ENCODE data around the gene HNRNPUL1.

HNRNPUL1 gene

DNA sequence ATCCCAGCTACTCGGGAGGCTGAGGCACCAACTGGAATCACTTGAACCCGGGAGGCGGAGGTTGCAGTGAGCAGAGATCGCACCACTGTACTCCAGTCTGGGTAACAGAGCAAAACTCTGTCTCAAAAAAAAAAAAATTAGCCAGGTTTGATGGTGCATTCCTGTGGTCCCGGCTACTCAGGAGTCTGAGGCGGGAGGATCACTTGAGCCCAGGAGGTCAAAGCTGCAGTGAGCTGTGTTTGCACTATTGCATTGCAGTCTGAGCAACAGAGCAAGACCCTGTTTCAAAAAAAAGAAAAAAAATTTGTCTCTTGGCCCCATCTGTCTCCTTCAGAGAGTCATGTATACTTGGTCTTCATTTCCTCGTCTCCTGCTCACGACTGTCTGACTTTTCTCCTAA, 47.4 kb downstream of the HNRNPUL1 start:
- Mint-ChIP-seq H3K36me3 (ENCODE audit: low read depth) (peaks cover 71% of the 10 kb centered on the region), H3K4me1 (ENCODE audit: low read depth) (peaks cover 69% of the 10 kb centered on the region), H3K27me3 (no peaks in the 10 kb centered on the region), H3K9me3 (no peaks in the 10 kb centered on the region), H3K27ac (peak overlapping the region; percentile 35), H3K4me3 (peak overlapping the region; percentile 92)
- intact Hi-C loops (cut with micrococcal nuclease): loop anchor here (5.0 kb wide), 1 partner anchor 41 kb away; the partner anchor contains the start of gene TGFB1

- intact Hi-C loops (cut with micrococcal nuclease): no loop called here
- H3K36me3 Mint-ChIP-seq (ENCODE audit: low read depth): peaks cover 91% of the 10 kb centered on the region
Measured at GRCh38 chr19:41316306-41316920, 52.2 kb downstream of the HNRNPUL1 start.

DNA sequence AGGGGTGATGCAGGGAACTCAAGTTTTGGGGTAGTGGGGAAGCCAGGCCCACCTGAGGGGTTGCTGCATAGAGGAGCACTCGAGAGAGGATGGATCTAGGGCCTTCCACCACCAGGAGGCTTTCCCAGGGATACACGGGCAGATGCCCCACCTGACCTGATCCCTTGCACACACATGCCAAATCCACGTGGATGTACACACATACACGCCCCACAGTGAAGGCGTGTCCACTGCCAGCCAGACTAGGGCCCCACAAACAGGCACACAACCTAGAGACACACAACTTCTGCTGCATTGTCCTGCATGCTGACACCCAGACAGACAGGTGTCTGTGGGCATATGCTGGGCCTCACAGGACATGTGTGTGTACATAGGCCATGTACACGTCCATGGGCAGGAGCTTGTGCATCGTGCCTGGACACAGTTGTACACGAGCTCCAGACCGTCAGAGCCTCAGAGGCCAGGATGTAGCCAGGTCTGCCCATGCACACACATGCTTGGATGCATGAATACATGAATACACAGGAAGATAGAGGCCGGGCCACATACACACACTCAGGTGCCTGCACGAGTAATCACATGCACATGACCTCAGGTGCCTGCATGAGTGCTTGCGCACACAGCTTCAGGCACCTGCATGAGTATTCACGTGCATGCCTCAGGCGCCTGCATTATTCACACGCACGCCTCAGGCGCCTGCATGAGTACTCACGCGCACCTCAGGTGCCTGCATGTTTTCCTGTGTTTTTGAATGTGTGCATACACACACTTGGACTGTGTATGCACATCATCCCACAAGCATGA, 54.7 kb downstream of the HNRNPUL1 start:
- Mint-ChIP-seq H3K4me3 (no peak overlapping the region), H3K36me3 (ENCODE audit: low read depth) (peaks cover 91% of the 10 kb centered on the region), H3K27me3 (no peaks in the 10 kb centered on the region), H3K27ac (no peak overlapping the region), H3K4me1 (ENCODE audit: low read depth) (peaks cover 49% of the 10 kb centered on the region), H3K9me3 (no peaks in the 10 kb centered on the region)
- intact Hi-C loops (cut with micrococcal nuclease): no loop called here

More at GRCh38 chr19:41316306-41316920, 52.2 kb downstream of the HNRNPUL1 start:
- Mint-ChIP-seq H3K4me3 (no peak overlapping the region), H3K9me3 (no peaks in the 10 kb centered on the region), H3K4me1 (ENCODE audit: low read depth) (peaks cover 48% of the 10 kb centered on the region), H3K27me3 (no peaks in the 10 kb centered on the region), H3K27ac (peak overlapping the region; percentile 28)

DNA sequence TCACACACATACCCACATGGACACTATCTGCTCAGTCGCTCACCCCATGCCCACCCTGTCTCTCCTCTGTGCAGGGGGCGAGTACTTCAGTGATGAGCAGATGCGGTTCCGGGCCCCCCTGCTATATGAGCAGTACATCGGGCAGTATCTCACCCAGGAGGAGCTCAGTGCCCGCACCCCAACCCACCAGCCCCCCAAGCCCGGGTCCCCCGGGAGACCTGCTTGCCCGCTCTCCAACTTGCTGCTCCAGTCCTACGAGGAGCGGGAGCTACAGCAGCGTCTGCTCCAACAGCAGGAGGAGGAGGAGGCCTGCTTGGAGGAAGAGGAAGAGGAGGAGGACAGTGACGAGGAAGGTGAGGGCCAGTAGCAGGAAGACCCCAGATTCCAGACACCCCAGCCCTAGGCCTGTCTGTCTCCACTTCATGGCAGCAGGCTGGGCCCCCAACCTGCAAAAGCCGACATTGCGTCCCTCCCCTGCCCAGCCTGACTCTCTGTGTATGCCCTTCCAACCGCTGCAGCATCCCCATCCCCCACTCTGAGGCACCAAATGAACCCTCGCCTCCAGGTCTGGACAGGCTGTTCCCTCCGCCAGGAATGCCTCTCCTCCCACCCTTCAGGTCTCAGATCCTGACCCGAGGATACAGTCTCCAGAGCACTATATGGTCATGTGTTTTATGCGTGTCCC, 55.5 kb downstream of the HNRNPUL1 start:
- Mint-ChIP-seq H3K4me3 (no peak overlapping the region), H3K9me3 (no peaks in the 10 kb centered on the region), H3K4me1 (ENCODE audit: low read depth) (peaks cover 56% of the 10 kb centered on the region), H3K27ac (no peak overlapping the region), H3K27me3 (no peaks in the 10 kb centered on the region), H3K36me3 (ENCODE audit: low read depth) (peaks cover 91% of the 10 kb centered on the region)
- intact Hi-C loops (cut with micrococcal nuclease): loop anchor here (10.0 kb wide), 1 partner anchor 115 kb away; the partner anchor contains the start of gene DMAC2

- no peak overlapping the region for H3K27ac Mint-ChIP-seq
- no peak overlapping the region for H3K4me3 Mint-ChIP-seq
- intact Hi-C loops (cut with micrococcal nuclease): loop anchor here (10.0 kb wide), 1 partner anchor 115 kb away; the partner anchor contains the start of gene DMAC2
- H3K4me1 Mint-ChIP-seq (ENCODE audit: low read depth): peaks cover 61% of the 10 kb centered on the region
- H3K36me3 Mint-ChIP-seq (ENCODE audit: low read depth): peaks cover 95% of the 10 kb centered on the region
- no peaks in the 10 kb centered on the region for H3K9me3 Mint-ChIP-seq
- no peaks in the 10 kb centered on the region for H3K27me3 Mint-ChIP-seq
Measured at GRCh38 chr19:41320185-41320518, 56.0 kb downstream of the HNRNPUL1 start.

GRCh38 chr19:41320568-41320967, 56.4 kb downstream of the HNRNPUL1 start:
- peaks cover 65% of the 10 kb centered on the region for H3K4me1 Mint-ChIP-seq (ENCODE audit: low read depth)
- H3K36me3 Mint-ChIP-seq (ENCODE audit: low read depth): peaks cover 99% of the 10 kb centered on the region
- no peak overlapping the region for H3K27ac Mint-ChIP-seq
- no peaks in the 10 kb centered on the region for H3K27me3 Mint-ChIP-seq
- intact Hi-C loops (cut with micrococcal nuclease): loop anchor here (10.0 kb wide), 1 partner anchor 114 kb away; the partner anchor contains the start of gene DMAC2
- H3K4me3 Mint-ChIP-seq: no peak overlapping the region
- no peaks in the 10 kb centered on the region for H3K9me3 Mint-ChIP-seq

- Mint-ChIP-seq H3K27me3 (no peaks in the 10 kb centered on the region), H3K9me3 (no peaks in the 10 kb centered on the region), H3K4me3 (no peak overlapping the region), H3K27ac (no peak overlapping the region), H3K4me1 (ENCODE audit: low read depth) (peaks cover 69% of the 10 kb centered on the region), H3K36me3 (ENCODE audit: low read depth) (peaks cover 100% of the 10 kb centered on the region)
- intact Hi-C loops (cut with micrococcal nuclease): loop anchor here (10.0 kb wide), 1 partner anchor 114 kb away; the partner anchor contains the start of gene DMAC2
Measured at GRCh38 chr19:41321204-41321599, 57.0 kb downstream of the HNRNPUL1 start.

DNA sequence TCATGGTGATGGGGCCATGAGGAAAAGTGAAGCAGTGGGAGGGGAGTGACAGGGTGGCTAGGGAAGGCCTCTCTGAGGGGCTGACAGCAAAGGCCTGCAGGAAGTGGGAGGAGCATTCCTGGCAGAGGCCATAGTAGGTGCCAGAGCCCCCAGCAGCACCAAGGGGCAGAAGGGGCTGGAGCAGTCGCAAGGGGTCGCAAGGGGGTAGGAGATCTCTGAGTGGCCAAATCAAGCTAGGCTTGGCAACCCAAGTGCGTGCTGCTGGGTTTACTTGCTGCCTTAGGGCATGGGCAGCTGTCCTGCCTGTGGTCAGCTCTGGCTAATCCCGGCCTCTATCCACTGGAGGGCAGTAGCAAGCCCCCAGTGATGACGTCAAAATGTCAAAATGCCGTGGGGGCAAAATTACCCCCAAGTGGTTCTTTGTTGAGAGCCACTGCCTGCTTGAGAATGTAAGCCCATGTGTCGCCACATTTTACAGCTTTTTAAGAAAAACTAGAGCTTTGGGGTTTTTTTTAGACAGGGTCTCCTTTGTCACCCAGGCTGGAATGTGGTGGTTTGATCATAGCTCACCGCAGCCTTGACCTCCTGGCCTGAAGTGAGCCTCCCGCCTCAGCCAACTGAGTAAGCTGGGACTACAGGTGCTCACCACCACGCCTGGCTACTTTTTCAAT, 57.6 kb downstream of the HNRNPUL1 start:
- Mint-ChIP-seq H3K9me3 (no peaks in the 10 kb centered on the region), H3K36me3 (ENCODE audit: low read depth) (peaks cover 100% of the 10 kb centered on the region), H3K27ac (no peak overlapping the region), H3K4me1 (ENCODE audit: low read depth) (peaks cover 69% of the 10 kb centered on the region), H3K27me3 (no peaks in the 10 kb centered on the region), H3K4me3 (no peak overlapping the region)
- intact Hi-C loops (cut with micrococcal nuclease): loop anchor here (10.0 kb wide), 1 partner anchor 113 kb away; the partner anchor contains the start of gene DMAC2

GRCh38 chr19:41322451-41322850, 58.3 kb downstream of the HNRNPUL1 start:
- Mint-ChIP-seq H3K27me3 (no peaks in the 10 kb centered on the region), H3K4me1 (ENCODE audit: low read depth) (peaks cover 70% of the 10 kb centered on the region), H3K36me3 (ENCODE audit: low read depth) (peaks cover 98% of the 10 kb centered on the region), H3K27ac (peak overlapping the region; percentile 98), H3K4me3 (no peak overlapping the region), H3K9me3 (no peaks in the 10 kb centered on the region)
- intact Hi-C loops (cut with micrococcal nuclease): loop anchor here (10.0 kb wide), 1 partner anchor 112 kb away; the partner anchor contains the start of gene DMAC2

- Mint-ChIP-seq H3K4me1 (ENCODE audit: low read depth) (peaks cover 75% of the 10 kb centered on the region), H3K27me3 (no peaks in the 10 kb centered on the region), H3K27ac (peak overlapping the region; percentile 98), H3K9me3 (no peaks in the 10 kb centered on the region), H3K36me3 (ENCODE audit: low read depth) (peaks cover 98% of the 10 kb centered on the region), H3K4me3 (peak overlapping the region; percentile 21)
- intact Hi-C loops (cut with micrococcal nuclease): loop anchor here (10.0 kb wide), 1 partner anchor 112 kb away; the partner anchor contains the start of gene DMAC2
Measured at GRCh38 chr19:41323023-41323422, 58.9 kb downstream of the HNRNPUL1 start.

DNA sequence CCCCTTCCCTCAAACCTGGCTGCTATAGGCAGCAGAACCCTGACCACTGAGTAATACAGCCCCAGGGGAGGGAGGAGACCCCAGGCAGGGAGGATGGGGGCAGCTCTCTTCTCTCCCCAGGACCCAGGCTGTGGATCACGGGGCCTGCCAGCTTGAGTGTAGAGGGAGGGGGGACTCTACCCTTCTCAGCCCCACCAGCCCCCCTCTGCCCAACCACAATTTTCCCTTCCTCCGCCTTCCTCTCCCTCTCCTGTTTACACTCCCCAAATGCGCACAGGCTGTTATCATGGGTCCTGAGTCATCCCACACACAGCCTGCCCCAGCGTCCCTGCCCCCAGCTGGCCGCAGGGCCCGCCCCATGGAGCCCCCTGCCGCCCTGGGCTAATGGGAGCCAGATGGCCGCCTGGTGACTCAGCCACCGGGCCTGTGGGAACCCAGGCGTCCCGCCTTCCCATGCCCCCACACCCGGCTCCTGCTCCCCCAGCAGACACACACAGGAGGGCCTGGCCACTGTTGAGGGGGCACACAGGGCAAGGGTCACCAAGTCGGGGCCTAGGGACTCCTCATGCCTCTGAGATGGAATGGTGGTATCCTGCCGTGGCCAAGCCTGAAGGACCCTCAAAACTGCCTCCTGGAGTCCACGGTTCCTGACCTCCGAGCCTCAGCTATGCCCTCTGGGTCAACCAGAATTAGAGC, 59.4 kb downstream of the HNRNPUL1 start:
- peaks cover 98% of the 10 kb centered on the region for H3K36me3 Mint-ChIP-seq (ENCODE audit: low read depth)
- no peaks in the 10 kb centered on the region for H3K27me3 Mint-ChIP-seq
- H3K4me3 Mint-ChIP-seq: peak overlapping the region; percentile 21
- peaks cover 80% of the 10 kb centered on the region for H3K4me1 Mint-ChIP-seq (ENCODE audit: low read depth)
- H3K9me3 Mint-ChIP-seq: no peaks in the 10 kb centered on the region
- intact Hi-C loops (cut with micrococcal nuclease): loop anchor here (10.0 kb wide), 1 partner anchor 111 kb away; the partner anchor contains the start of gene DMAC2
- peak overlapping the region; percentile 98 for H3K27ac Mint-ChIP-seq

- no peaks in the 10 kb centered on the region for H3K27me3 Mint-ChIP-seq
- intact Hi-C loops (cut with micrococcal nuclease): loop anchor here (10.0 kb wide), 1 partner anchor 111 kb away; the partner anchor contains the start of gene DMAC2
- no peaks in the 10 kb centered on the region for H3K9me3 Mint-ChIP-seq
- no peak overlapping the region for H3K4me3 Mint-ChIP-seq
- peak overlapping the region; percentile 98 for H3K27ac Mint-ChIP-seq
- peaks cover 85% of the 10 kb centered on the region for H3K4me1 Mint-ChIP-seq (ENCODE audit: low read depth)
- peaks cover 98% of the 10 kb centered on the region for H3K36me3 Mint-ChIP-seq (ENCODE audit: low read depth)
Measured at GRCh38 chr19:41324231-41324702, 60.1 kb downstream of the HNRNPUL1 start.
